Neural crest cell (in vitro differentiated cells): ENCODE data around the gene GNA12. TPM values are rescaled to one million over a fixed set of nuclear protein-coding genes. Genes with fewer than 3 reads are reported as not detected.

Source experiments
- DNase-seq: peaks from one replicate; pipeline ENCODE4 v3.0.0; 2021; ENCODE audit warnings: low read depth, mixed read lengths, low spot score
- H3K27ac Mint-ChIP-seq: one replicate; pipeline ENCODE4 v1.8.0; 2021; ENCODE audit warnings: mild to moderate bottlenecking, mixed read lengths; ENCODE audit not compliant: unreplicated experiment
- H3K27me3 Mint-ChIP-seq: 2 replicates; pipeline ENCODE4 v1.8.0; 2021; ENCODE audit warnings: low read depth, mild to moderate bottlenecking, mixed read lengths
- H3K36me3 Mint-ChIP-seq: 2 replicates; pipeline ENCODE4 v1.8.0; 2021; ENCODE audit warnings: low read depth, mild to moderate bottlenecking, mixed read lengths
- H3K4me1 Mint-ChIP-seq: 2 replicates; pipeline ENCODE4 v1.8.0; 2021; ENCODE audit warnings: mixed read lengths
- H3K4me3 Mint-ChIP-seq: one replicate; pipeline ENCODE4 v1.8.0; 2021; ENCODE audit warnings: mild to moderate bottlenecking, mixed read lengths
- H3K9me3 Mint-ChIP-seq: 2 replicates; pipeline ENCODE4 v1.8.0; 2021; ENCODE audit warnings: mixed read lengths
- CTCF ChIP-seq: fragments of 200-600 bp; sonication (generic); conservative IDR thresholded peaks from 2 replicates; pipeline ENCODE4 v1.5.0; 2021; ENCODE audit warnings: antibody characterized with exemption, mild to moderate bottlenecking
- total RNA-seq: library from RNA; stranded (reverse); gene quantifications from 2 replicates; pipeline ENCODE4 v1.2.1, GENCODE V29; 2021

The GNA12 gene
- total RNA-seq, 1 donor from 2014 or later = 63.5 TPM

- H3K9me3 Mint-ChIP-seq = no peaks in the 10 kb centered on the region
- no peak overlapping the region for H3K4me3 Mint-ChIP-seq
- no peaks in the 10 kb centered on the region for H3K27me3 Mint-ChIP-seq
- no peak overlapping the region for H3K27ac Mint-ChIP-seq
- no peak for TF ChIP-seq CTCF
- peaks cover 1% of the 10 kb centered on the region for H3K4me1 Mint-ChIP-seq
- peaks cover 21% of the 10 kb centered on the region for H3K36me3 Mint-ChIP-seq
- DNase-seq = no peak
These were observed 49.1 kb downstream of the GNA12 start for GRCh38 chr7:2794836-2795636.

- Mint-ChIP-seq H3K36me3 (peaks cover 25% of the 10 kb centered on the region), H3K27me3 (no peaks in the 10 kb centered on the region), H3K4me3 (no peak overlapping the region), H3K9me3 (no peaks in the 10 kb centered on the region), H3K4me1 (no peaks in the 10 kb centered on the region), H3K27ac (no peak overlapping the region)
- DNase-seq = no peak
- no peak for TF ChIP-seq CTCF
These were observed 51.1 kb downstream of the GNA12 start for GRCh38 chr7:2792856-2793487.

- no peaks in the 10 kb centered on the region for H3K27me3 Mint-ChIP-seq
- DNase-seq = no peak
- TF ChIP-seq CTCF = no peak
- no peaks in the 10 kb centered on the region for H3K4me1 Mint-ChIP-seq
- H3K36me3 Mint-ChIP-seq = peaks cover 28% of the 10 kb centered on the region
- H3K27ac Mint-ChIP-seq = no peak overlapping the region
- H3K4me3 Mint-ChIP-seq = no peak overlapping the region
- no peaks in the 10 kb centered on the region for H3K9me3 Mint-ChIP-seq
These were observed 51.9 kb downstream of the GNA12 start for GRCh38 chr7:2792235-2792634.

- peaks cover 28% of the 10 kb centered on the region for H3K36me3 Mint-ChIP-seq
- H3K4me1 Mint-ChIP-seq = no peaks in the 10 kb centered on the region
- no peak for TF ChIP-seq CTCF
These were observed 52.7 kb downstream of the GNA12 start for GRCh38 chr7:2791390-2791789.

GRCh38 chr7:2787251-2787951 is 56.7 kb downstream of the GNA12 start:
- no peaks in the 10 kb centered on the region for H3K4me1 Mint-ChIP-seq
- H3K27ac Mint-ChIP-seq = no peak overlapping the region
- H3K36me3 Mint-ChIP-seq = peaks cover 27% of the 10 kb centered on the region

More at GRCh38 chr7:2791390-2791789, 52.7 kb downstream of the GNA12 start:
- H3K4me3 Mint-ChIP-seq = no peak overlapping the region
- no peak for DNase-seq
- H3K9me3 Mint-ChIP-seq = no peaks in the 10 kb centered on the region
- no peak overlapping the region for H3K27ac Mint-ChIP-seq
- no peaks in the 10 kb centered on the region for H3K27me3 Mint-ChIP-seq

More at GRCh38 chr7:2787251-2787951, 56.7 kb downstream of the GNA12 start:
- Mint-ChIP-seq H3K4me3 (no peak overlapping the region), H3K9me3 (no peaks in the 10 kb centered on the region), H3K27me3 (no peaks in the 10 kb centered on the region)
- no peak for TF ChIP-seq CTCF
- DNase-seq = no peak
